OCI-LY3 (cell line): ENCODE data around the gene ZACN.

Experiments
- H2AFZ ChIP-seq: fragments of 200-600, 300-600 bp; shearing (Covaris generic); 2 replicates; pipeline ENCODE4 v1.6.0; 2014; ENCODE audit warnings: antibody characterized with exemption, low read depth, low read length
- H3K27ac ChIP-seq: fragments of 200-600, 300-600 bp; sonication (generic); 2 replicates; pipeline ENCODE4 v1.5.1; 2014; ENCODE audit warnings: mild to moderate bottlenecking, low read length, moderate library complexity, mixed read lengths
- H3K27me3 ChIP-seq: fragments of 200-600, 300-600 bp; sonication (generic); 2 replicates; pipeline ENCODE4 v1.6.1; 2014; ENCODE audit warnings: low read depth, low read length, mixed read lengths
- H3K36me3 ChIP-seq: fragments of 200-600, 300-600 bp; sonication (generic); replicated peaks from 2 replicates; pipeline ENCODE3; 2014; ENCODE audit warnings: low read depth, low read length, mixed read lengths
- H3K4me1 ChIP-seq: fragments of 300-600, 200-600 bp; sonication (generic); 2 replicates; pipeline ENCODE4 v1.6.1; 2014; ENCODE audit warnings: low read length, mixed read lengths
- H3K4me2 ChIP-seq: fragments of 200-600, 300-600 bp; sonication (generic); 2 replicates; pipeline ENCODE4 v1.6.1; 2014; ENCODE audit warnings: low read length, mixed read lengths
- H3K4me3 ChIP-seq: fragments of 300-600, 200-600 bp; sonication (generic); 2 replicates; pipeline ENCODE4 v1.5.1; 2014; ENCODE audit warnings: antibody characterized with exemption, mild to moderate bottlenecking, low read length, moderate library complexity
- H3K79me2 ChIP-seq: fragments of 300-600, 200-600 bp; shearing (Covaris generic); 2 replicates; pipeline ENCODE4 v1.6.1; 2014; ENCODE audit warnings: mild to moderate bottlenecking, low read length, mixed read lengths
- H3K9ac ChIP-seq: fragments of 300-600, 200-600 bp; shearing (Covaris generic); 2 replicates; pipeline ENCODE4 v1.6.0; 2014; ENCODE audit warnings: mild to moderate bottlenecking, low read length, moderate library complexity
- H3K9me3 ChIP-seq: fragments of 200-600, 300-600 bp; shearing (Covaris generic); 2 replicates; pipeline ENCODE4 v1.6.1; 2014; ENCODE audit warnings: low read length, mixed read lengths; ENCODE audit not compliant: insufficient read depth
- H4K20me1 ChIP-seq: fragments of 200-600, 300-600 bp; sonication (generic); 2 replicates; pipeline ENCODE4 v1.6.1; 2016; ENCODE audit warnings: low read length, mixed read lengths; ENCODE audit not compliant: insufficient read depth
- CTCF ChIP-seq: fragments of 200-600, 300-600 bp; sonication (generic); IDR thresholded peaks from 2 replicates; pipeline ENCODE4 v1.5.1; 2014; ENCODE audit warnings: antibody characterized with exemption, low read length, low read depth
- EZH2phosphoT487 ChIP-seq: fragments of 200-600 bp; shearing (Covaris generic); IDR thresholded peaks from 2 replicates; pipeline ENCODE4 v1.6.1; 2018; ENCODE audit warnings: antibody characterized with exemption, mixed run types, low read depth

ZACN gene

GRCh38 chr17:76078860-76079534 is at the start of gene ZACN:
TSS of gene ZACN (plus strand) at chr17:76079182. CDS start at chr17:76079265, 83 bp downstream.
- H3K9me3 ChIP-seq: no peaks in the 10 kb centered on the region
- no peak within 1 kb of the TSS for H3K4me3 ChIP-seq
- TF ChIP-seq CTCF (no peak), EZH2phosphoT487 (no peak)
- H3K4me2 ChIP-seq: no peak within 1 kb of the TSS
- H4K20me1 ChIP-seq: no peaks in the 10 kb centered on the region
- H2AFZ ChIP-seq: no peak within 1 kb of the TSS
- peaks cover 4% of the 10 kb centered on the region for H3K36me3 ChIP-seq
- H3K4me1 ChIP-seq: no peaks in the 10 kb centered on the region
- no peak within 1 kb of the TSS for H3K27ac ChIP-seq
- no peaks in the 10 kb centered on the region for H3K79me2 ChIP-seq
- peaks cover 11% of the 10 kb centered on the region for H3K27me3 ChIP-seq
- no peak within 1 kb of the TSS for H3K9ac ChIP-seq

- no peak overlapping the region for H3K4me3 ChIP-seq
- no peak overlapping the region for H3K4me2 ChIP-seq
- no peak overlapping the region for H3K27ac ChIP-seq
- no peaks in the 10 kb centered on the region for H3K27me3 ChIP-seq
- no peaks in the 10 kb centered on the region for H4K20me1 ChIP-seq
- no peak overlapping the region for H3K9ac ChIP-seq
- no peaks in the 10 kb centered on the region for H3K79me2 ChIP-seq
- H3K36me3 ChIP-seq: no peaks in the 10 kb centered on the region
- H3K4me1 ChIP-seq: no peaks in the 10 kb centered on the region
- no peaks in the 10 kb centered on the region for H3K9me3 ChIP-seq
- TF ChIP-seq EZH2phosphoT487 (no peak), CTCF (no peak)
- no peak overlapping the region for H2AFZ ChIP-seq
Observed at GRCh38 chr17:76032073-76032779, 46.8 kb upstream of the ZACN start.

- no peak overlapping the region for H2AFZ ChIP-seq
- no peaks in the 10 kb centered on the region for H3K4me1 ChIP-seq
- no peaks in the 10 kb centered on the region for H3K9me3 ChIP-seq
- no peaks in the 10 kb centered on the region for H3K27me3 ChIP-seq
- H3K4me3 ChIP-seq: no peak overlapping the region
- no peak for TF ChIP-seq CTCF
- no peak for TF ChIP-seq EZH2phosphoT487
- H3K79me2 ChIP-seq: no peaks in the 10 kb centered on the region
- H3K9ac ChIP-seq: no peak overlapping the region
- H3K36me3 ChIP-seq: no peaks in the 10 kb centered on the region
- H3K4me2 ChIP-seq: no peak overlapping the region
- H3K27ac ChIP-seq: no peak overlapping the region
- no peaks in the 10 kb centered on the region for H4K20me1 ChIP-seq
Observed at GRCh38 chr17:76032780-76033108, 46.2 kb upstream of the ZACN start.

GRCh38 chr17:76033139-76033538 is 45.8 kb upstream of the ZACN start:
- H3K27ac ChIP-seq: no peak overlapping the region
- TF ChIP-seq EZH2phosphoT487 (no peak), CTCF (no peak)
- no peak overlapping the region for H3K4me3 ChIP-seq
- H3K36me3 ChIP-seq: peaks cover under 1% of the 10 kb centered on the region
- H2AFZ ChIP-seq: no peak overlapping the region
- H3K9ac ChIP-seq: no peak overlapping the region
- H3K9me3 ChIP-seq: no peaks in the 10 kb centered on the region
- no peak overlapping the region for H3K4me2 ChIP-seq
- no peaks in the 10 kb centered on the region for H4K20me1 ChIP-seq
- H3K27me3 ChIP-seq: no peaks in the 10 kb centered on the region
- no peaks in the 10 kb centered on the region for H3K4me1 ChIP-seq
- no peaks in the 10 kb centered on the region for H3K79me2 ChIP-seq
